Ovary (tissue), 9 donors: ENCODE data around the gene LRRK2. TPM values are rescaled to one million over a fixed set of nuclear protein-coding genes. Genes with fewer than 3 reads are reported as not detected.
"Not testable (repeated sequence)": the region's sequence is repeated elsewhere in the genome, so short reads cannot be mapped to it uniquely, and the experiment has no call there.

ENCODE experiments used
- DNase-seq, 5 donors: peaks; one replicate each; pipeline ENCODE4 v3.0.0-alpha.2; 2019 to 2020
- H3K27ac ChIP-seq, 2 donors: fragments of 200-600 bp; one replicate each; pipeline versions ENCODE4 v1.5.1 to v1.8.0; 2019 to 2022
- H3K27me3 ChIP-seq: fragments of 200-600 bp; one replicate; pipeline ENCODE4 v1.8.0; 2022
- H3K36me3 ChIP-seq: fragments of 200-600 bp; sonication (generic); one replicate; pipeline ENCODE4 v1.5.1; 2019
- H3K4me1 ChIP-seq: one replicate; pipeline ENCODE4 v1.8.1; 2013; ENCODE audit warnings: mild to moderate bottlenecking, moderate library complexity; ENCODE audit not compliant: insufficient read depth
- H3K4me3 ChIP-seq: fragments of 200-600 bp; sonication (generic); one replicate; pipeline ENCODE4 v1.5.1; 2017
- H3K9me3 ChIP-seq, 2 donors: fragments of 200-600 bp in 1 of 2; sonication (generic) in 1 of 2; one replicate each; pipeline versions ENCODE4 v1.5.1 to v1.8.1; 2013 to 2019; ENCODE audit warnings: mild to moderate bottlenecking in 1 of 2, moderate library complexity in 1 of 2
- CTCF ChIP-seq, 3 donors: fragments of 450-650 bp in 2 of 3; fragments of 200-600 bp in 1 of 3; IDR thresholded peaks; one replicate each; pipeline versions ENCODE4 v1.5.1 to v1.8.0; 2016 to 2022; ENCODE audit warnings: antibody characterized with exemption in 3 of 3, mild to moderate bottlenecking in 1 of 3
- EP300 ChIP-seq: sonication (generic); formaldehyde crosslinking; IDR thresholded peaks from one replicate; pipeline ENCODE4 v1.6.1; 2017; ENCODE audit warnings: antibody characterized with exemption
- POLR2A ChIP-seq: fragments of 450-650 bp; IDR thresholded peaks from one replicate; pipeline ENCODE4 v1.6.1; 2017; ENCODE audit warnings: antibody characterized with exemption, mild to moderate bottlenecking, moderate library complexity
- WGBS, 3 donors: extraction: QIAGEN DNeasy Blood & Tissue Kit in 1 of 3; methylation state at CpG; one replicate each; pipeline versions ENCODE4 v1.1.5 to v1.1.7; 2013 to 2017; 5-methylcytosine and 5-hydroxymethylcytosine counted together
- intact Hi-C, 4 donors: fragments of 100-400 bp; cut with DNase I; formaldehyde crosslinking; loops; one replicate each; pipeline versions ENCODE4 v1.11.0 to v1.15.1; 2022 to 2023
- polyA plus RNA-seq, 2 donors: library from polyadenylated mRNA; stranded (reverse); fragments of 200-250 nt in 1 of 2; fragments of 350-450 nt in 1 of 2; fragmentation: Illumina TruSeq in 1 of 2; extraction: RNeasy Lipid Tissue Mini Kit (QIAGEN cat#74804) in 1 of 2; gene quantifications; one replicate each; pipeline ENCODE4 v1.2.3, GENCODE V29; 2013 to 2014
- total RNA-seq, 7 donors: library from RNA; depleted of rRNA in 2 of 7; stranded (reverse); fragments of >200 nt in 2 of 7; fragmentation: NEBNext Ultra II Directional in 3 of 7; extraction: Animal tissue kit (Norgen Biotek cat#: 25700) in 3 of 7; gene quantifications; one replicate each; pipeline versions ENCODE4 v1.1.0 to v1.2.4, GENCODE V29; 2016 to 2023
- donor health status: DM: no; HTN: no; CAD: no; lungs with moderate emphysema.
- donor health status: DM: no; HTN: no; CAD: no.
- donor health status: Bipolar disorder and iron deficiency.
- donor health status: DM: yes; HTN: yes; CAD: no.
- donor health status: DM: no; HTN: no; CAD: no.
- donor health status: DM: yes; HTN: yes; CAD: no.

The LRRK2 gene
- total and polyA plus RNA-seq, 9 donors, result 8.1 to 19.7 (median 12.6) TPM

DNA sequence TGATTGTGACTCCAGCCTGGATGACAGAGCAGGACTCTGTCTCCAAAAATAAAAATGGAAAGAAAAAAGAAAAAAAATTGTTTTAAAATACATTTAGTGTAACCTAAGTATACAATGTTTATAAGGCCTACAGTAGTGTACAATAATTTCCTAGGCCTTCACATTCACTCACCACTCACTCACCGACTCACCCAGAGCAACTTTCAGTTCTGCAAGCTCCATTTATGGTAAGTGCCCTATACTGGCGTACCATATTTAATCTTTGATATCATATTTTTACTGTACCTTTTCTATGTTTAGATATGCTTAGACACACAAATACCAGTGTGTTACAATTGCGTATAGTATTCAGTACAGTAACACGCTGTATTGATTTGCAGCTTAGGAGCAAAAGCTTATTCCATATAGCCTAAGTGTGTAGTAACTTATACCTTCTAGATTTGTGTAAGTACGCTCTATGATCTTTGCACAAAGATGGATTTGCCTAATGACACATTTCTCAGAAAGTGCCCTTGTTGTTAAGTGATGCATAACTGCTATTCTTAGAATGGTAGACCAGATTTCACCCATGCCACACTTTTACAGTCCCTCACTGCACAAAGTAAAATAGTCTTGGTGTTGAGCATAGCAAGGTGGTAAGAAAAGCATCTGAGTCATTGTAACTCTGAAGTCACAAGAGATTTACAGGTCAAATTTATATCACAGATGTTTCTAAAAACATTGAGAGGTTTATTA, 151.9 kb downstream of the LRRK2 start:
- TF ChIP-seq EP300, result no peak
- no peak for TF ChIP-seq CTCF (IDR thresholded peaks at IDR 0.05)
- no peak for TF ChIP-seq POLR2A
- no peaks in the 10 kb centered on the region for H3K9me3 ChIP-seq
- 95 to 98% (median 96%) methylated on average over 5 of the region's 5 CpGs for WGBS, 3 donors
- no peaks in the 10 kb centered on the region for H3K36me3 ChIP-seq
- intact Hi-C loops, result no loop called here
- DNase-seq, result no peak
- H3K4me1 ChIP-seq, result no peaks in the 10 kb centered on the region
- no peak overlapping the region for H3K27ac ChIP-seq
- H3K27me3 ChIP-seq, result no peaks in the 10 kb centered on the region
- H3K4me3 ChIP-seq, result no peak overlapping the region

GRCh38 chr12:40378691-40379090, 153.9 kb downstream of the LRRK2 start:
- DNase-seq, result no peak
- Histone ChIP-seq H3K4me1 (no peaks in the 10 kb centered on the region), H3K27ac (no peak overlapping the region), H3K27me3 (no peaks in the 10 kb centered on the region), H3K9me3 (no peaks in the 10 kb centered on the region), H3K36me3 (no peaks in the 10 kb centered on the region), H3K4me3 (no peak overlapping the region)
- intact Hi-C loops, result no loop called here
- no peak for TF ChIP-seq EP300
- no peak for TF ChIP-seq CTCF (IDR thresholded peaks at IDR 0.05)
- TF ChIP-seq POLR2A, result no peak
- WGBS, 3 donors, result 72 to 86% (median 83%) methylated on average over 1 of the region's 1 CpG

GRCh38 chr12:40382217-40382616, 157.4 kb downstream of the LRRK2 start:
- Histone ChIP-seq H3K4me1 (no peaks in the 10 kb centered on the region), H3K4me3 (no peak overlapping the region), H3K27me3 (no peaks in the 10 kb centered on the region), H3K27ac (no peak overlapping the region), H3K36me3 (no peaks in the 10 kb centered on the region), H3K9me3 (no peaks in the 10 kb centered on the region)
- intact Hi-C loops, result no loop called here
- 74 to 83% (median 79%) methylated on average over 1 of the region's 1 CpG for WGBS, 3 donors
- TF ChIP-seq EP300 (no peak), POLR2A (no peak), CTCF (IDR thresholded peaks at IDR 0.05) (no peak)
- DNase-seq, result no peak

DNA sequence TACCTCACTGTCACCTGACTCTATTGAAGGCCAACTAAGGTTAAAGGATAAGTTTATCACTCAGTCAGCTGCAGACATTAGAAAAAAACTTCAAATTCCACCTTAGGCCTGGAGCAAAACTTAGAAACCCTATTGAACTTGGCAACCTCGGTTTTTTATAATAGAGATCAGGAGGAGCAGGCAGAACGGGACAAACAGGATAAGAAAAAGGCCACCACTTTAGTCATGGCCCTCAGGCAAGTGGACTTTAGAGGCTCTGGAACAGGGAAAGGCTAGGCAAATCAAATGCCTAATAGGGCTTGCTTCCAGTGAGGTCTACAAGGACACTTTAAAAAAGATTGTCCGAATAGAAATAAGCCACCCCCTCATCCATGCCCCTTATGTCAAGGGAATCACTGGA, 162.5 kb downstream of the LRRK2 start:
- DNase-seq, H3K36me3 ChIP-seq, H3K27ac ChIP-seq, intact Hi-C loops, H3K9me3 ChIP-seq, H3K27me3 ChIP-seq, H3K4me3 ChIP-seq, H3K4me1 ChIP-seq: not testable (repeated sequence)
- 82 to 91% (median 90%) methylated on average over 3 of the region's 3 CpGs for WGBS, 3 donors

DNA sequence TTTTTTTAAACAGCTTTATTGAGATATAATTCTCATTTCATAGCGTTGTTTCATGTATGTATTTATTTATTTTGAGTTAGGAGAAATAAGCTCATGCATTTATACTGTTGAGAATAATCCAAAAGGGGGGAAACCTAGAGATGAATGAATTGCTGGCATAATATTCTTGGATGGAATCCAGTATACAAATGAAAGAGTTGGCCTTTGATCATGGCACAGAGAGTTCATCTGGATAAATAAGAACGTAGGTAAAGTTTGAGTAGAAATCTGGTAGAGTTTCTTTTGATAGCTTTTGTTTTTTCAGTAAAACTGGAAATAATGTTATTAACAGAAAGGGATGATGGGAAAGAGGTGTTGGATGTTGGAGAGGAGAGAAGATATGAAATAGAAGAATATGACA, 166.2 kb downstream of the LRRK2 start:
- WGBS, 3 donors, result 55 to 82% (median 62%) methylated on average over 2 of the region's 2 CpGs
- H3K4me3 ChIP-seq, result no peak overlapping the region
- no peaks in the 10 kb centered on the region for H3K4me1 ChIP-seq
- H3K36me3 ChIP-seq, result no peaks in the 10 kb centered on the region
- TF ChIP-seq POLR2A, result no peak
- no peak for DNase-seq
- H3K27ac ChIP-seq, result no peak overlapping the region
- intact Hi-C loops, result no loop called here
- H3K27me3 ChIP-seq, result no peaks in the 10 kb centered on the region
- H3K9me3 ChIP-seq, result no peaks in the 10 kb centered on the region
